ENCODE data around the gene DOK7. TPM values are rescaled to one million over a fixed set of nuclear protein-coding genes. Genes with fewer than 3 reads are reported as not detected.

The DOK7 gene
- total RNA-seq, 4 donors from 2014 or later: 1.7 to 11.2 (median 2.6) TPM

DNA sequence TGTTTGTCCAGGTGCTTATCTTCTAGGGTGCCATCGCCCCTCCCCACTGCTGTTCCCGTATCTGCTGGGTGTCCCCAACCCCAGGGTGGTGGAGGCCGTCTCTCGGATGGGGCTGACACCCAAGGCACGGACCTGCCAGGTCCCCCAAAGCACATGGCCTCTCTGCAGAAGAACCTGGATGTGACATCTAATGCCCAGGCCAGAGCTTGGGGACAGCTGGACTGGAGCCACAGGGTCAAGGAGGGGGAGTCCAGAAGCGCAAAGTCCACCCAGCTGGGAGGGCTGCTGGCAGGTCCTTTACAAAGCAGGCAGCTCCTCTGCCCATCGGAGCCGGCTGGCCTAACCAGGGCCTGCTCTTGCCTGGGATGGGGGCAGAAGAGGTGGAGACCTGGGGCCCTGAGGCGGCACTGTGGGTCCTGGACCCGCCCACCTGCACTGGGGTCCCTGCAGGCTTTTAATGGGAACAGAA, 751 bp upstream of the DOK7 start:
- no peak for DNase-seq (ENCODE audit: low spot score in 2 of 2)
- peaks cover 54% of the 10 kb centered on the region for H3K27me3 ChIP-seq
- no peaks in the 10 kb centered on the region for H3K9me3 ChIP-seq
- 61% methylated on average over 5 of the region's 10 CpGs for WGBS
- H3K27ac ChIP-seq: no peak overlapping the region
- peaks cover 25% of the 10 kb centered on the region for H3K4me1 ChIP-seq
- H3K4me3 ChIP-seq: no peak overlapping the region
- TF ChIP-seq POLR2A (IDR thresholded peaks at IDR 0.05): no peak
- no peak for TF ChIP-seq EP300 (IDR thresholded peaks at IDR 0.05)
- TF ChIP-seq POLR2AphosphoS5 (IDR thresholded peaks at IDR 0.05): no peak
- TF ChIP-seq CTCF (IDR thresholded peaks at IDR 0.05): no peak
- H3K36me3 ChIP-seq: no peaks in the 10 kb centered on the region

DNA sequence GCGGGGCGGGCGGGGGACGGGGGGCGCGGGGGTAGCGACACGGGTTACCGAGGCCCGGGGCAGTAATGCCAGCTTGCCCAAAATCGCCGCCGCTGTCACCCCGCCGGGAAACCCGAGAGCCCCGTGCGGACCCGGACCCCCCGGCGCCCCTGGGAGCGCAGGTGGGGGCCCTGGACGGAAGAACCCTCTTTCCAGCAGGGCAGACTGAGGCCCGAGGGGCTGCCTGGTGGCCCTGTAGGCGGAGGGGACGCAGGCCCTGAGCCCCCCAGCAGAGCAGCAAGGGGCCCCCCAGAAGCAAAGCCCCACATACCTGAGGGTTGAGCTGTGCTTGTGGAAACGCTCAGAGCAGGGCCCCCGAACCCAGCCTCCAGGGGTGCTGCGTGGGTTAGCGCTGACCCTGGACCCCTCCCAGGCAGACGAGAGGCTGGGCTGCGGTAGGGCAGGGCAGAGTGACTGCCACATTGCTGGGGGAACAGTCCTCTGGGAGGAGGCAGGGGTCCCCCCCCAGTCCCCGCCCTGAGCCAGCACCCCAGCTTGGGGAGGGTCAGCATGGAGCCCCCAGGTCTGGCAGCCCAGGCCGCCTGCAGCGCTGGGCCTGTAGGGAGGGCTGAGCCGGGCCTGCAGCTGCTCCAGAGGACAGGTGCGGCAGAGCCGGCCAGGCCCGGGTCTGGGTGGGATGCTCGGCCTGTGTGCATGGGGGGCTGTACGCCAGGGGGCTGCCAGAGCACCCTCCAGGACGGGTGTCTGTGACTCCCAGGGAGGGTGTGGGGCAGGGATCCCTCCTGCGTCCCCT, 646 bp downstream of the DOK7 start:
- Histone ChIP-seq H3K4me3 (peak overlapping the region; percentile 56), H3K36me3 (no peaks in the 10 kb centered on the region), H3K27ac (no peak overlapping the region), H3K27me3 (peaks cover 54% of the 10 kb centered on the region), H3K4me1 (peaks cover 25% of the 10 kb centered on the region), H3K9me3 (no peaks in the 10 kb centered on the region)
- no peak for TF ChIP-seq POLR2AphosphoS5 (IDR thresholded peaks at IDR 0.05)
- no peak for TF ChIP-seq EP300 (IDR thresholded peaks at IDR 0.05)
- no peak for TF ChIP-seq POLR2A (IDR thresholded peaks at IDR 0.05)
- TF ChIP-seq CTCF (IDR thresholded peaks at IDR 0.05): no peak
- DNase-seq (ENCODE audit: low spot score in 2 of 2): no peak
- WGBS: 13% methylated on average over 19 of the region's 43 CpGs

GRCh38 chr4:3464349-3464905, 1.3 kb downstream of the DOK7 start:
- Histone ChIP-seq H3K27me3 (peaks cover 54% of the 10 kb centered on the region), H3K9me3 (no peaks in the 10 kb centered on the region), H3K36me3 (no peaks in the 10 kb centered on the region), H3K4me1 (peaks cover 25% of the 10 kb centered on the region), H3K27ac (no peak overlapping the region), H3K4me3 (no peak overlapping the region)
- DNase-seq (ENCODE audit: low spot score in 2 of 2): no peak
- 90% methylated on average over 8 of the region's 15 CpGs for WGBS
- no peak for TF ChIP-seq POLR2A (IDR thresholded peaks at IDR 0.05)
- TF ChIP-seq CTCF (IDR thresholded peaks at IDR 0.05): no peak
- no peak for TF ChIP-seq POLR2AphosphoS5 (IDR thresholded peaks at IDR 0.05)
- no peak for TF ChIP-seq EP300 (IDR thresholded peaks at IDR 0.05)

DNA sequence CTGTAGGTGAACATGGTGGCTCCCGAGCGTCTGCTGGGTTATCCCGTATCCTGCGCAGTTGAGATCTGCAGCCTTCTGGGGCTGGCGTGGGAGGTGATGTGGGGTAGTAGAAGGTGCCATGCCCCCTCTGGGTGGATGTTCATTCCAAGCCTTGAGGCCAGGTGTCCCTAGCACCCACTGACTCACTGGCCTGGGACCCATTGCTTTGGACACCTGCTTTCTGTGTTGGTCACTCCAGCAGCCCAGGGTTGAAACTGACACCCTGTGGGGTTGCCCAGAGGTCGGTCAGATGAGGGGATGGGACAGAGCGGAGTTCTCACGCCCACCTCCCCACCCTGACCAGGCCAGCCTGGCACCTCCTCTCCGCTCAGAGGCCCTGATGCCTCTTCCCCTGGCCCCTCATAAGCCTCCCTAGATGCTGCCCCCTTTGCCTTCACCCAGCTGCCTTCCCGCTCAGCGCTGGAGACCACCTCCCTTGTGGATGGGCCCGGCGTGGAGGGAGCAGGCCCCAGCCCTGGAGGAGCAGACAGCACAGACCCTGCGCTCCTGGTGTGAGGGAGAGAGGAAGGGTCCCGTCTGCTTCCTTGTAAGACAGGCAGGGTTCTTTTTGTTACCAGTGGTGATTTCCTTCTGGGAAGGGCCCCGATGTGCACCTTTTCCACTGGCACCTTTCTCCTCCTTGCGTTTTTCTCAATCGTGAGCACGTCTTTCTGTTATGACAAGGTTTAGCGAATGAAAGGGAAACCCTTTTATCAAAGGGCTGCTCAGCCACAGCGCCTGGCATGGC, 2.0 kb downstream of the DOK7 start:
- no peak for DNase-seq (ENCODE audit: low spot score in 2 of 2)
- Histone ChIP-seq H3K36me3 (no peaks in the 10 kb centered on the region), H3K27ac (no peak overlapping the region), H3K27me3 (peaks cover 54% of the 10 kb centered on the region), H3K4me1 (peaks cover 25% of the 10 kb centered on the region), H3K9me3 (no peaks in the 10 kb centered on the region), H3K4me3 (no peak overlapping the region)
- TF ChIP-seq POLR2AphosphoS5 (IDR thresholded peaks at IDR 0.05): no peak
- TF ChIP-seq POLR2A (IDR thresholded peaks at IDR 0.05): no peak
- TF ChIP-seq CTCF (IDR thresholded peaks at IDR 0.05): no peak
- no peak for TF ChIP-seq EP300 (IDR thresholded peaks at IDR 0.05)
- WGBS: 84% methylated on average over 16 of the region's 21 CpGs
